GM21825 (cell line): ENCODE data around the gene GEMIN4.

Source experiments
- ATAC-seq: cut with Tn5 transposase; IDR thresholded peaks from one replicate; pipeline ENCODE4 v1.9.1; 2021; ENCODE audit warnings: mild to moderate bottlenecking, moderate library complexity; ENCODE audit not compliant: unreplicated experiment

The GEMIN4 gene

DNA sequence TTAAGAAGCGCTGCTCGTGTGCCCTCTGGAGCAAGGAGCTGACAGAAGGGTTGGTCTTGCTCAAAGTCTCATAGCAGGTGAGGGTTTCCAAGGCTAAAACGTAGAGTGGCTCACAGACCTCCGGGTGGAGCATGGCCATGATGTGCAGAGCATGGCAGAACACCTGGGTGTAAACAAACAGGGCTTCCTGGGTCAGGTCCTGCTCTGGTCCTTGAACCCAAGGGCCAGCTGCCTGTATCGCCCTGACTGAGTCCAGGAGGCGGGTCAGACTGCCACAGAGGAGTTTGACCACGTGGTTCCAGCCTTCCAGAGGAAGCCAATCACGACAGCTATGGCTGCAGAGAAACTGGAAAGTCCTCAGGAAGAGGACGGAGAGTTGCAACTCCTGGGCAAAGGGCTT, 7.1 kb downstream of the GEMIN4 start:
- ATAC-seq = no peak

DNA sequence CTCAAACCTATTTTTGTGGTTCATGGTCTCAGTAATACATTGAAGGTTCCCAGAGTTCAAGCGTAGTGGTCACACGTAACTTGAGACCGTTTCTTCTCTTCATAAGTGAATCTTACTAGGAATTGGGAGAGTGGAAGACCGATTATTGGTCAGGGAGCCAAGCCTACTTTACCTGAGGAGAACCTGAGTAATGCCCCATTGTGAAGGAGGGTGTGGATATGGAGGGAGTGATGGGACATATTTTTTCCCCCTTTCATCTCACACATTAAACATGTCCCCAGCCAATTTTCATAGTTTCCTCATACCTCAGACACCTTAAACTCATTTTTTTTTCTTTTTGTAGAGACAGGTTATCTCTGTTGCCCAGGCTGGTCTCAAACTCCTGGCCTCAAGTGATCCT, 8.9 kb downstream of the GEMIN4 start:
- no peak for ATAC-seq

DNA sequence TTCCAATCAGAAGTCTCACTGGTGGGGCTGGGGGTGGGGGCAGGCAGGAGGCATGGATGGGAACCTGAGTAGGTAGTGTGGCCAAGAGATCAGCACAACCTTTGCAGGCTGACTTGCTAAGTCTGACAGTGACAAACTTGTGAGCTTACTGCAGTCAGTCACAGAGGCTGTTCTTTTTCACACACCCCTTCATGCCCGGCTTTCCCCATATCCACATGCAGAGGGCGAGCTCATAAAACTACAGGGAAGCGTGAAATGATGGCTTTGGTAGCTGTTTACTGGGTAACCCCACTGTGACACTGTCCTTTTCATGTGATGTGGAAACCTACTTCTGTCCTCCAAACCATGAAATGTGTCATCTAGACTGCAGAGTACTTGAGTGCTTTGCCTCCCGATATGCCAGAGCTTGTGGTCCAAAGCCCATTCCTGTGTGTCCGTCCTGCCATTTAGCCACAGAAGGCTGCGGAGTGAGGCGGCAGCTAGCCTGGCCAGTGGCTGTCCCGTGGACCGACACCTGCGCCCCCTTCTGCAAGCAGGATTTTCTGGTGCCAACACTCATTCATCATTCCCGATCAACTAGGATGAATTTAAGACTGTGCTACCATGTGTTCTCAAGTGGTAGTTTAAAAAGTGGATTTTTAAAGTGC, 9.8 kb downstream of the GEMIN4 start:
- ATAC-seq = no peak

DNA sequence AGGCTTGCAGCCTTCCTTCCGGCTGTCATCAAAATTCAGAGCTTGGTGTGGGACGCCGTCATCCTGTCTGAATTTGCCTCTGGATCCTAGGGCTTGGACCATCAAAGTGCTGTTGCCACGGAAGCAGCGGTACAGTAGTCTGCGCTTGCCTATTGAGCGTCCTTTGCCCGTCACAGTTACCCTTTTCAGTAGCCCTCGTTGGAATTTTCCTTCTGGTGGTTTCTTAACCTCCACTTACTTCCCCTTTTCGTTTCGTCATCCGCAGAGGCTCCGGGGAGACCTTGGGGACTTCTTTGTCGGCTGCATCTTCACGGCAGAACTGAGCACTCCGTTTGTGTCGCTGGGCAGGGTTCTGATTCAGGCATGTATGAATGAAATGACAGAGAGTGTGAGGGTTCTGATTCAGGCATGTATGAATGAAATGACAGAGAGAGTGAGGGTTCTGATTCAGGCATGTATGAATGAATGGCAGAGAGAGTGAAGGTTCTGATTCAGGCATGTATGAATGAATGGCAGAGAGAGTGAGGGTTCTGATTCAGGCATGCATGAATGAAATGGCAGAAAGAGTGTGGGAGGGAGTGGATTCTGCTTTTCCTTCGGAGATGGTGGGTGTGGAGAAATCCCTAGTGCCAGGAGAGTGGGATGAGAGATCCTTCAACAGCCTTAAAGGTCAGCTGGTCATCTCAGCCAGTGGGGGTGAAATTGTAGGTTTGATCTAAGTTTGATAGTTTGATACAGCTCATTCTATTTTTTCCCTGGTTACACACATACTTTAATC, 11.6 kb downstream of the GEMIN4 start:
- peak; percentile 73 for ATAC-seq

DNA sequence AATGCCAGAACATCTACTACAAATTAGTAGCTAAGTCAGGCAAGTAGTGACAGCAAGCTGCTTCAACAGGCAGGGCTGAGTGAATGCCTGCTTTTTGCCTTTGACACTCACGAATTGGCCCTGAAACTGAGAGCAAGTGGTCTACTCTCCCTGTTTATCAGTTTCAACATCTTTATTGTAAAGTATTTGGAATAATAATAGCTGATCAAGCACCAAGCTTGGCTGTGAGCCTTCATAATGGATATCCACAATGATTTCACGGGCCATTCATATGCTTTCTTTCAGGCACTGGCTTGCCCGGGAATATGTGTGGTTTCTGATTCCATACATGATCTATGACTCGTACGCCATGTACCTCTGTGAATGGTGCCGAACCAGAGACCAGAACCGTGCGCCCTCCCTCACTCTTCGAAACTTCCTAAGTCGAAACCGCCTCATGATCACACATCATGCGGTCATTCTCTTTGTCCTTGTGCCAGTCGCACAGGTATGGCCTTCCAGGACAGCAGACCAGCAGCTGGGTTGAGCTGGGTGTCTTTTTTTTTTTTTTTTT, 14.4 kb downstream of the GEMIN4 start:
- ATAC-seq = no peak

DNA sequence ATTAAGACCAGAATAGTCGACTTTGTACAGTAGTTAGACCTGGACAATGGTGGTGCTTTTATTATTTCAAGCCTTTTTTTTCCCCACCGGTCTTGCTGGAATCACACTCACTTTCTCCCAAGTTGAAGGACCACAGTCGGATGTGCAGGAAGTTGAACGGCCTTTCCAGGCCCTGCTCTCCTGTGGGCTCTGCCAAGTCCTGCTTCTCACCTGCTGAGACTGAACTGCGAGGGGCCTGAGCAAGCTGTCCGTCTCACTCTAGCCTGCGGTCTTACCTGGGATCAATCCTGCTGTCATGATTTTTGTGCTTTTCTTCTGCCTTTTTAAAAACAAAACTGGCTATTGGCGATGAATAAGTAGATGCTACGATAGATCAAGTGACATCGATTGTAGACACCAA, 18.3 kb downstream of the GEMIN4 start:
- no peak for ATAC-seq

DNA sequence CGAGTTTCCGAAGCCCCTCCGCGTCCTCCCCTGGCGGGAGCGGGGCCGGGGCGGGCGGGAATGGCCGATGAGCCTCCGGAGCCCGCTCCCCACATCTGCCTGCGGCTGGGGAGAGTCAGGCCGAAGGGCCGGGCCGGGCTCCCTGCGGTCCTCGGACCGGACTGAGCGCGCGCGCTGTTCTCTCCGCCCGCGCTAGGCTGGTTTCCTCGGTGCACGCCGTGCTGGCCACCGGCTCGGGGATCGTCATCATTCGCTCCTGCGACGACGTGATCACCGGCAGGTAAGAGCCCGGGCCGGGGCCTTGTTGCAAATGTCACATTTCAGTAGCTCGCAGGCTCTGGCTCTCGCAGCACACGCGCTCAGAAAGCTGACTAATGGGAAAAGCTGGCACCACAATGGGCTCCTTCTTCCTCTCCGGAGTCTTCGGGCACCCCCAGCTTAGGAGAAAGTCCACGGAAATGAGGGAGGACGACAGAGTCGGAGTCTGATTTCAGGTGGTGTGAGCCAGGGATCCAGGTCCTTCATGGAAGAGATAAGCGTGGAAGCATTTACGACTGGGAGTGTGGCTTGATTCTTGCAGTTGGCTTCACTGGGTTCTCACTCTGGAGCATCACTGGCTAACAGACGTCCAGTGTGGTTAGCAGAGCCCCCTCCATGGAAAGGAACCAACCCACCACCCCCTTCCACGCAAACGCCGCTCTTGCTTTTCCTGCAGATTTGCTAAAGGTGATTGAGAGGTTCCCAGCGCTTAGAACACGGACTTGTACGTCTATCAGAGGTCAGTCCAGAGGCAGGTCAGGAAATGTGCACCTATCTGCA, 19.0 kb downstream of the GEMIN4 start:
- peak; percentile 29 for ATAC-seq

DNA sequence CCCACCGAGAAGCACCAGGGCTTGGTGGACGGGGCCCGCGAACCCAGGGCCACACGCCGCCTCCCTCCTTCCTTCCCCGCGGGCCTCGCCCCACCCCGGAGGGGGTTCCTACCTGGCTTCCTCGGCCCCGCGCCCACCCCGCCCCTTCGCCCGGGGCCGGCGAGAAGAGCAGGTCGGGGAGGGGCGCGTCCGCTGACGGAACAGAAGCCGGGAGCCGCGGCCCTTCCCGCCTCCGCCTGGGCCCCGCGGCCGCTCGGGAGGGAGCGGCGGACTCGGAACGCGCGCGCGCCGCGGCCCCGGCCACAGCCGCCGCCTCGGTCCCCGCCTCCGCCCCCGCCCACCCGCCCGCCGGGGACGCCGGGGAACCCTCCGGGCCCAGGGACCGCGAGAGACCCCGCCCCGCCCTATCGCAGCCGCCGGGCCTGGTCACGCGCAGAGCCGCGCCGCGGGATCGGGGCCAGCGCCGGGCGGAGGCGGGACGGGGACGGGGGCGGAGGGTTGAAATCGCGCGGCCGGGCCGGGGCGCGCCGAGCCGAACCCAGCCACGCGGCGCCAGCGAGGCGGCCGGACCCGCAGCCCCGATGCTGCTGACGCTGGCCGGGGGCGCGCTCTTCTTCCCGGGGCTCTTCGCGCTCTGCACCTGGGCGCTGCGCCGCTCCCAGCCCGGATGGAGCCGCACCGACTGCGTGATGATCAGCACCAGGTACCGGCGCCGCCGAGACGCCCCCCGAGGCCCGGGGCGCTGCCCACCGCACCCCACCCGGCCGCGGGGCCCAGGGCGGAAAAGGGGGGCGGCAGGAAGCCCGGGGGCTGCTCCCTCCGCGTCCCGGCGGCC, 19.8 kb downstream of the GEMIN4 start, which contains the start of gene TLCD3A:
Gene TLCD3A, plus strand, starts transcription at position 530 of the 835 bp plus-strand sequence. Its CDS starts 52 bp downstream, at position 582.
- ATAC-seq = peak; percentile 70

DNA sequence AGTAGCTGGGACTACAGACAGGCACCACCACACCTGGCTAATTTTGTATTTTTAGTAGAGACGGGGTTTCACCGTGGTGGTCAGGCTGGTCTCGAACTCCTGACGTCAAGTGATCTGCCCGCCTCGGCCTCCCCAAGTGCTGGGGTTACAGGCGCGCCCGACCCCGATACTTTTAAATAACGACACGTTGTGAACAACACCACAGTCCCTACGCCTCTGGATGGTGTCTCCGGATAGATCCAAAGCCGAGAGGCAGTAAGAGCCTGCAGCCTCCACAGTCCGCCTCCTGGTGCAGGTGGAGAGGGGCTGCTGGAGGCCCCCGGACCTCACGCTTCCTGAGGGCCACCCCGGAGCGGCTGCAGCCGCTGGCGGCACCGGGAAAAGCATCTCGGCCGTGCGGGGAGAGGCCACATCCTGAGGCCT, 20.4 kb downstream of the GEMIN4 start:
- no peak for ATAC-seq

DNA sequence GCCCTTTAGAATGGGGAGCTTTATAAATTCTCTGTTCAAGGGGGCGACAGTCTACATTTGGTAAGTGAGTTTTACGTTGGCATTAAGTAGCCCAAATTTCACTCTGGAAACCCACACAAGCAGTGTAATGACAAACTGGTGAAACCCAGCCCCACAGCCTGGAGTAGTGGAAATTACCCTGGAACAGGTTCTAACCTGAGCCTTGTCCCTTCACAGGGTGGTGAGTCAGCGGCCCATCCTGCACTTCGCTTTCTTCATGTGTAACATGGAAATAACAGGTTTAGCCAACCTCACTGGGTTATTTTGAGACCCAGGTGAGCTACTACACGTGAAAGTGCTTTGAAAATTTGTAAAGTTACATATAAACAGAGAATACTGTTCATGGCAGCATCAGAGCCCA, 23.2 kb downstream of the GEMIN4 start:
- ATAC-seq = no peak

DNA sequence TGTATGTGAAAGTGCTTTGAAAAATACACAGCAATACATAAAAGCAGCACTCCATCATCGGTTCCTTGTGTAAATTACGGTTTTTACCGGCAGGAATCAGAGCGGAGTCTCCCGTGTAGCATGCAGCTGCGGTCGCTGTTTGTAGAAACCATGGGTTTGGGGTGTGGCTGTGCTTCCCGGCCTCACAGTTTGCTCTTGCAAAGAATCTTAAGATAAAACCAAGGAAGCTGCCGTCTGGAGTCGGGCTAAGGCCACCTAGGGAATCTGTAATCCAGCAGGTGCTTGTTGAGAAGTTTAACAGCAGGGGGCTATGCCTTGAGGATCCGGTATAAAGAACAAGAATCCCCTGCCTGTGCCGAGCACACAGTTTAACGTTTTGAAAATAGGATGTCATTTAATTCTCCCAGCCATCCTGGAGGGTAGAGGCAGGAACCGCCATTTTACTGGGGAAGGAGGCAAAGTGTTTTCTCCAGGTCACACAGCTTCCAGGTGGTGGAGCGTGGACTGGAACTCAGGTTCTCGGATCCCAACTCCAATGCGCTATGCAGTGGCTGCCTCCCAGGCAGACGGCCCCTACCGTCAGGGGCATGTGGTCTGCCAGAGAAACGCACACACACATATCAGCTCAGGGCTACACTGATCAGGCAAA, 25.7 kb downstream of the GEMIN4 start:
- ATAC-seq = no peak

DNA sequence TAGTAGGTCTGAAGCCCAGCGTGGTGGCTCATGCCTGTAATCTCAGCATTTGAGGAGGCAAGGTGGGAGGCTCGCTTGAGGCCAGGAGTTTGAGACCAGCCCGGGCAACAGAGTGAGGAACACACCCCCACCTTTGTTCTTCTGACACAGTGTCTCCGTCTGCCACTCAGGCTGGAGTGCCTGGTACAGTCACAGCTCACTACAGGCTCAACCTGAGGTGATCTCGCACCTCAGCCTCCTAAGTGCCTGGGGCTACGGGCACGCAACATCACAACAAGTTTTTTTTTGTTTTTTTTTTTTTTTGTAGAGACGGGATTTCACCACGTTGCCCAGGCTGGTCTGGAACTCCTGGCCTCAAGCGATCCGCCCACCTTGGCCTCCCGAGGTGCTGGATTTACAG, 26.3 kb downstream of the GEMIN4 start:
- ATAC-seq = no peak

DNA sequence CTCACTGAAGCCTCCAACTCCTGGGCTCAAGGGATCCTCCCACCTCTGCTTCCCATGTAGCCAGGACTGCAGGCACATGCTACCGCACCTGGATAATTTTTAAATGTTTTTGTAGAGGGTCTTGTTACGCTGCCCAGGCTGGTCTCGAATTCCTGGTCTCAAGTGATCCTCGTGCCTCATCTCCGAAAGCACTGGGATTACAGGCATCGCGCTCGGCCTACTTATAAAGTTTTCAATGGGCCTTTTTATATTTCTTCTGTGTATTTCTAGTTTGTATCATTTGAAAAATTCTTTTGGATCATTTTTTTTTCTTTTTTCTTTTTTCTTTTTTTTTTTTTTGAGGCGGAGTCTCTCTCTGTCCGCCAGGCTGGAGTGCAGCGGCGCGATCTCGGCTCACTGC, 27.0 kb downstream of the GEMIN4 start:
- ATAC-seq = no peak

DNA sequence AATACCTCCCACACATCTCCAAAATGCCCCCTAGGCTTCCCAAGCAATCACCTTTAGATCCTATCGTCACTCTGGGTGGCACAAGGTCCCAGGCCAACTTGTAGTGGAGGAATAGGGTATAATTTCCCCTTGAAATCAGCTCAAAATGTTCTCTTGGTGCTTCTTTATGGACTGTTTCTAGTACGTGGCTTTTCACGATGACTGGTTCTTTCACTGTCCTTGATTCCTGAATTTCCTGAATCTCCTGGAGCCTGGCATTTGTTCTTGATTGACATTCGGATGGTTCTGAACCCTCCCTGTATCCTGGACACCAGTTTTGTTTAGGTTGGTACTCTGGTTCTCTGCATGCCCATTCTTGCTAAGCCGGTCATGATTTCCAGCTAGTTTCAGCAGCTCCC, 30.5 kb downstream of the GEMIN4 start:
- no peak for ATAC-seq

DNA sequence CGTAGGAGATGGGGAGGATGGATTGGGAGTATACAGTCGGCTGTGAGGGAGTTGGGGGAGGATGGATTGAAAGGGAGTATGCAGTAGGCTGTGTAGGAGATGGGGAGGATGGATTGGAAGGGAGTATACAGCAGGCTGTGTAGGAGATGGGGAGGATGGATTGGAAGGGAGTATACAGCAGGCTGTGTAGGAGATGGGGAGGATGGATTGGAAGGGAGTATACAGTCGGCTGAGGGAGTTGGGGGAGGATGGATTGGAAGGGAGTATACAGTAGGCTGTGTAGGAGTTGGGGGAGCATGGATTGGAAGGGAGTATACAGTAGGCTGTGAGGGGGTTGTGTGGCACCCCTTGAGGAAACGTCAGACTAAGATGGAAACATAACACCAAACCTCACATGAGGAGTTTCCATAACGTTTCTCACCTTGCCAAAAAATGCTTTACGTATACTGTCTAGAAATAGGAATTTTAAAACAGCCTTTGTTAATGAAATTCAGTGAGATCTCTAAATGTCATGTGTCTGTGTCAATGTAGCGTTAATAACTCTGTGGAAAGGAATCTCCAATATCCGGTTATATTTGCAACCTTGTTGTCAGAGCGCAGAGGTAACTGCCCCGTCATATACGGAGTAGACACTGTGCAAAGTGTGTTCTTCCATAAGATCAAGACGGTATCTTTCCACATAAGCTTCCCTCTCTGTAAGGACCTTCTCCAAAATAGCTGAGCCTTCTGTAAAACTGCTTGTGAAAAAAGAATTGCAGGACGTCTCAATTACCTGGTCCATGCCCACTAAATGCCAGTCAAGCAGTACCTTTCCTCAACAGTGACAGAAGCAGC, 31.1 kb downstream of the GEMIN4 start:
- no peak for ATAC-seq

DNA sequence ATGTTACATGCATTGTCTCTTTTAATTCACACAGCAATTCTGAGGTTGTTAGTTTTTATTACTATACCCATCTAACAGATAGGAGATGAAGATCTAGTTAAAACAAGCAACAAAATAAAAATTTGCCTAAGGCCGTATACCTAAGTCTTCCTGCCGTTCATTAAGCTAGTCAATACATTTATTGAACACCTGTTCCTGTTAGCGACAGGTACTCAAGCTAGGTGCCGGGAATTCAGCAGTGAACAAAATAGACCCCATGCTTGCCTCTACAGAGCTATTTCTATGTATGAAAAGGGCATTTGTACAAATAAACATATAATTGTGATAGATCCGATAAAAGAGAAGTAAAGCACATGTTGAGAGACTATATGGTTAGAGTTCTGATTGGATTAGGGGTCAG, 34.0 kb downstream of the GEMIN4 start:
- ATAC-seq = no peak

DNA sequence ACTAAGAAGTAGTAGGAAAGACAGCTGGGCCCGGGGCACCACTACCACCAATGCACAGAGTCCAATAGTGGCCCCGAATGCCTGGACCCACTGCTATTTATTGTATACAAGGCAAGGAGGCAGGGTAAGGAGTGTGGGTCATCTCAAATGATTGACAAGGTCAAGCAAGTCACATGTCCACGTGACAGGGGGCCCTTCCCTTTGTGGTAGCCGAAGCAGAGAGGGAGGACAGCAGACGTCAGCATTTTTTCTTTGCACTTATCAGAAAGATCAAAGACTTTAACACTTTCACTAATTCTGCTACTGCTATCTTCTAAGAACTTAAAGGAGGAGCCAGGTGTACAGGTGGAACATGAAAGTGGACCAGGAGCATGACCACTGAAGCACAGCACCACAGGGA, 43.9 kb downstream of the GEMIN4 start:
- ATAC-seq = no peak

DNA sequence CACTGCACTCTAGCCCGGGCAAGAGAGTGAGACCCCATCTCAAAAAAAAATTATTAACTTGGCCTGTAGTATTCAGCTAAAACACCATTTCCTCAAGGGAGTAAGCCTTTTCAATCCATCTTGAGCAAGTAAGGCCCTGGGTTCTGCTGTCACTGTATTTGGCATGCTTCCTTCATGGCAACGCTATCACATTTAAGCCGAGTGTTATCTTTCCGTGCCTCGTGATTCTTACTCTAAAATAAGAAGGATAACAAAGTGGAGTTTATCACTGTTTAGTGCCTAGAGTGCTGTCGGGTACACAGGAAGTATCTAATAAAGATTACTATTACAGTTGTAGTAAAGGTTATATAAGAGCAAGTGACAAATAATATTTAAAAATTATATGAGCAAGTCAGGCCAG, 46.2 kb downstream of the GEMIN4 start:
- ATAC-seq = no peak

DNA sequence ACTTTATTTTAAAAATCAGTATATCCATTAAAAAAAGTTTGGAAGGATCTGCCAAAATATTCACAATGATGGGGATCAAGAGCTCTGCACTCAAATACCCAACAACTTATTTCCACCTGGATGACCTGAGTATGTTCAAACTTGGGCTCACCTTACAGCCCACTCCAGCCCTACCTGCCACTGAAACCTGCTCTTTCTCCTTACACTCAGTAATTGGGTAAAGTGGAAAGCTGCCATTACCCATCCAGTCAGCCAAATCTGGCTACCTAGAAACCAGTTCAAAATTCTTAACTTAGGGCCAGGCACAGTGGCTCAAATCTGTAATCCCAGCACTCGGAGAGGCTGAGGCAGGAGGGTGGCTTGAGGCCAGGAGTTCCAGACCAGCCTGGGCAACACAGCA, 47.1 kb downstream of the GEMIN4 start:
- ATAC-seq = no peak
